HEK293 (cell line): Measurements from ENCODE around the gene COQ8B.

ENCODE experiments used
- HOXD13 ChIP-seq: sonication (generic); formaldehyde crosslinking; IDR thresholded peaks from 2 replicates; pipeline ENCODE4 v1.8.0; 2022; ENCODE audit warnings: missing genetic modification reagents, borderline replicate concordance
- YY1 ChIP-seq: fragments of 450-650 bp; formaldehyde crosslinking; IDR thresholded peaks from 2 replicates; pipeline ENCODE4 v1.5.1; 2018; ENCODE audit warnings: missing biosample characterization, missing genetic modification characterization
- ZBTB20 ChIP-seq: fragments of 450-650 bp; formaldehyde crosslinking; IDR thresholded peaks from 2 replicates; pipeline ENCODE4 v1.5.1; 2016; ENCODE audit warnings: missing biosample characterization, missing genetic modification characterization
- ZNF175 ChIP-seq: fragments of 450-650 bp; formaldehyde crosslinking; IDR thresholded peaks from 2 replicates; pipeline ENCODE4 v1.5.1; 2016; ENCODE audit warnings: missing biosample characterization, missing genetic modification characterization
- ZNF184 ChIP-seq: fragments of 450-650 bp; IDR thresholded peaks from 2 replicates; pipeline ENCODE4 v1.5.1; 2018; ENCODE audit warnings: missing biosample characterization, mild to moderate bottlenecking, missing genetic modification characterization
- TF ChIP-seq, protein P1 (sequence below): fragments of 450-650 bp; formaldehyde crosslinking; optimal IDR thresholded peaks from 2 replicates; pipeline ENCODE3; 2016; ENCODE audit warnings: missing biosample characterization, mild to moderate bottlenecking, missing genetic modification characterization
- TF ChIP-seq, protein P2 (sequence below): fragments of 450-650 bp; formaldehyde crosslinking; IDR thresholded peaks from 2 replicates; pipeline ENCODE4 v1.5.1; 2016; ENCODE audit warnings: missing biosample characterization, missing genetic modification characterization

GRCh38 chr19:40742886-40743285, 26.2 kb upstream of the COQ8B start:
- TF ChIP-seq ZBTB20 = no peak
- TF ChIP-seq, protein P1, sequence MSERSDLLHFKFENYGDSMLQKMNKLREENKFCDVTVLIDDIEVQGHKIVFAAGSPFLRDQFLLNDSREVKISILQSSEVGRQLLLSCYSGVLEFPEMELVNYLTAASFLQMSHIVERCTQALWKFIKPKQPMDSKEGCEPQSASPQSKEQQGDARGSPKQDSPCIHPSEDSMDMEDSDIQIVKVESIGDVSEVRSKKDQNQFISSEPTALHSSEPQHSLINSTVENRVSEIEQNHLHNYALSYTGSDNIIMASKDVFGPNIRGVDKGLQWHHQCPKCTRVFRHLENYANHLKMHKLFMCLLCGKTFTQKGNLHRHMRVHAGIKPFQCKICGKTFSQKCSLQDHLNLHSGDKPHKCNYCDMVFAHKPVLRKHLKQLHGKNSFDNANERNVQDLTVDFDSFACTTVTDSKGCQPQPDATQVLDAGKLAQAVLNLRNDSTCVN = no peak
- no peak for TF ChIP-seq YY1 (tag by site-specific recombination)
- TF ChIP-seq, protein P2, sequence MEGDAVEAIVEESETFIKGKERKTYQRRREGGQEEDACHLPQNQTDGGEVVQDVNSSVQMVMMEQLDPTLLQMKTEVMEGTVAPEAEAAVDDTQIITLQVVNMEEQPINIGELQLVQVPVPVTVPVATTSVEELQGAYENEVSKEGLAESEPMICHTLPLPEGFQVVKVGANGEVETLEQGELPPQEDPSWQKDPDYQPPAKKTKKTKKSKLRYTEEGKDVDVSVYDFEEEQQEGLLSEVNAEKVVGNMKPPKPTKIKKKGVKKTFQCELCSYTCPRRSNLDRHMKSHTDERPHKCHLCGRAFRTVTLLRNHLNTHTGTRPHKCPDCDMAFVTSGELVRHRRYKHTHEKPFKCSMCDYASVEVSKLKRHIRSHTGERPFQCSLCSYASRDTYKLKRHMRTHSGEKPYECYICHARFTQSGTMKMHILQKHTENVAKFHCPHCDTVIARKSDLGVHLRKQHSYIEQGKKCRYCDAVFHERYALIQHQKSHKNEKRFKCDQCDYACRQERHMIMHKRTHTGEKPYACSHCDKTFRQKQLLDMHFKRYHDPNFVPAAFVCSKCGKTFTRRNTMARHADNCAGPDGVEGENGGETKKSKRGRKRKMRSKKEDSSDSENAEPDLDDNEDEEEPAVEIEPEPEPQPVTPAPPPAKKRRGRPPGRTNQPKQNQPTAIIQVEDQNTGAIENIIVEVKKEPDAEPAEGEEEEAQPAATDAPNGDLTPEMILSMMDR (tag by site-specific recombination) = no peak
- no peak for TF ChIP-seq ZNF184 (tag by site-specific recombination)
- no peak for TF ChIP-seq ZNF175 (tag by site-specific recombination)
- no peak for TF ChIP-seq HOXD13 (CRISPR knock-in tag)
